ENCODE results near the gene TCP10L.
"Not testable (repeated sequence)": the region's sequence is repeated elsewhere in the genome, so short reads cannot be mapped to it uniquely, and the experiment has no call there.

Gene TCP10L

GRCh38 chr21:32587120-32587519, 1.8 kb upstream of the TCP10L start:
- DNase-seq (ENCODE audit: low read depth in 2 of 2), result no peak

GRCh38 chr21:32585970-32586369, 647 bp upstream of the TCP10L start:
- no peak for DNase-seq (ENCODE audit: low read depth in 2 of 2)

- no peak for DNase-seq (ENCODE audit: low read depth in 2 of 2)
Measured at GRCh38 chr21:32584472-32584871, 851 bp downstream of the TCP10L start.

GRCh38 chr21:32581732-32582131, 3.6 kb downstream of the TCP10L start:
- DNase-seq (ENCODE audit: low read depth in 2 of 2), result no peak

- DNase-seq (ENCODE audit: low read depth in 2 of 2), result no peak
Measured at GRCh38 chr21:32580949-32581348, 4.4 kb downstream of the TCP10L start.

GRCh38 chr21:32578107-32578691, 7.1 kb downstream of the TCP10L start:
- DNase-seq (ENCODE audit: low read depth in 2 of 2), result no peak

- DNase-seq (ENCODE audit: low read depth in 2 of 2), result no peak
Measured at GRCh38 chr21:32576011-32576410, 9.3 kb downstream of the TCP10L start.

GRCh38 chr21:32574946-32575925, 10.1 kb downstream of the TCP10L start:
- DNase-seq (ENCODE audit: low read depth in 2 of 2), result no peak

GRCh38 chr21:32572574-32573420, 12.5 kb downstream of the TCP10L start:
- DNase-seq (ENCODE audit: low read depth in 2 of 2), result no peak

GRCh38 chr21:32570456-32570855, 14.9 kb downstream of the TCP10L start:
- DNase-seq (ENCODE audit: low read depth in 2 of 2), result no peak

GRCh38 chr21:32569261-32570230, 15.8 kb downstream of the TCP10L start:
- DNase-seq (ENCODE audit: low read depth in 2 of 2), result peak; percentile 59 to 67

- DNase-seq (ENCODE audit: low read depth in 2 of 2), result no peak
Measured at GRCh38 chr21:32567626-32568025, 17.7 kb downstream of the TCP10L start.

- DNase-seq (ENCODE audit: low read depth in 2 of 2), result no peak
Measured at GRCh38 chr21:32566741-32567389, 18.5 kb downstream of the TCP10L start.

GRCh38 chr21:32565856-32566465, 19.4 kb downstream of the TCP10L start:
- no peak for DNase-seq (ENCODE audit: low read depth in 2 of 2)

- no peak for DNase-seq (ENCODE audit: low read depth in 2 of 2)
Measured at GRCh38 chr21:32562915-32563314, 22.4 kb downstream of the TCP10L start.

- DNase-seq (ENCODE audit: low read depth in 2 of 2), result no peak
Measured at GRCh38 chr21:32562426-32562825, 22.9 kb downstream of the TCP10L start.

GRCh38 chr21:32561476-32561875, 23.8 kb downstream of the TCP10L start:
- DNase-seq (ENCODE audit: low read depth in 2 of 2), result not testable (repeated sequence)

- DNase-seq (ENCODE audit: low read depth in 2 of 2), result no peak
Measured at GRCh38 chr21:32560896-32561295, 24.4 kb downstream of the TCP10L start.

- no peak for DNase-seq (ENCODE audit: low read depth in 2 of 2)
Measured at GRCh38 chr21:32559006-32559610, 26.2 kb downstream of the TCP10L start.

- no peak for DNase-seq (ENCODE audit: low read depth in 2 of 2)
Measured at GRCh38 chr21:32558106-32558505, 27.2 kb downstream of the TCP10L start.
